Left ventricle myocardium inferior (tissue), 1 donor: ENCODE measurements around the gene HAAO. TPM values are rescaled to one million over a fixed set of nuclear protein-coding genes. Genes with fewer than 3 reads are reported as not detected.

Experiments used
- DNase-seq: peaks from one replicate; pipeline ENCODE4 v3.0.0-alpha.2; 2020
- H3K27ac ChIP-seq: fragments of 200-600 bp; replicated peaks from 2 replicates; pipeline ENCODE4 v1.8.0; 2021
- H3K27me3 ChIP-seq: fragments of 200-600 bp; 2 replicates; pipeline ENCODE4 v1.8.0; 2021; ENCODE audit warnings: low read depth
- H3K36me3 ChIP-seq: fragments of 200-600 bp; 2 replicates; pipeline ENCODE4 v1.8.0; 2021
- H3K4me1 ChIP-seq: fragments of 200-600 bp; 2 replicates; pipeline ENCODE4 v1.8.0; 2021
- H3K4me3 ChIP-seq: fragments of 200-600 bp; 2 replicates; pipeline ENCODE4 v1.8.0; 2021; ENCODE audit warnings: mild to moderate bottlenecking, moderate library complexity
- H3K9me3 ChIP-seq: fragments of 200-600 bp; replicated peaks from 2 replicates; pipeline ENCODE4 v1.8.0; 2021
- intact Hi-C: fragments of 100-400 bp; cut with micrococcal nuclease; formaldehyde crosslinking; loops from one replicate; pipeline ENCODE4 v1.11.0; 2022
- total RNA-seq: library from RNA; stranded (reverse); fragmentation: NEBNext Ultra II Directional; extraction: Animal tissue kit (Norgen Biotek cat#: 25700); gene quantifications from one replicate; pipeline ENCODE4 v1.2.1, GENCODE V29; 2021
- TF ChIP-seq, protein P1 (sequence below): fragments of 200-600 bp; IDR thresholded peaks from 2 replicates; pipeline ENCODE4 v1.8.0; 2021; ENCODE audit warnings: antibody characterized with exemption, mild to moderate bottlenecking, borderline replicate concordance
- donor health status: DM: no; HTN: yes; CAD: no; lungs with severe emphysema.

Gene HAAO
- total RNA-seq, 1 donor from 2014 or later: 2.3 TPM

DNA sequence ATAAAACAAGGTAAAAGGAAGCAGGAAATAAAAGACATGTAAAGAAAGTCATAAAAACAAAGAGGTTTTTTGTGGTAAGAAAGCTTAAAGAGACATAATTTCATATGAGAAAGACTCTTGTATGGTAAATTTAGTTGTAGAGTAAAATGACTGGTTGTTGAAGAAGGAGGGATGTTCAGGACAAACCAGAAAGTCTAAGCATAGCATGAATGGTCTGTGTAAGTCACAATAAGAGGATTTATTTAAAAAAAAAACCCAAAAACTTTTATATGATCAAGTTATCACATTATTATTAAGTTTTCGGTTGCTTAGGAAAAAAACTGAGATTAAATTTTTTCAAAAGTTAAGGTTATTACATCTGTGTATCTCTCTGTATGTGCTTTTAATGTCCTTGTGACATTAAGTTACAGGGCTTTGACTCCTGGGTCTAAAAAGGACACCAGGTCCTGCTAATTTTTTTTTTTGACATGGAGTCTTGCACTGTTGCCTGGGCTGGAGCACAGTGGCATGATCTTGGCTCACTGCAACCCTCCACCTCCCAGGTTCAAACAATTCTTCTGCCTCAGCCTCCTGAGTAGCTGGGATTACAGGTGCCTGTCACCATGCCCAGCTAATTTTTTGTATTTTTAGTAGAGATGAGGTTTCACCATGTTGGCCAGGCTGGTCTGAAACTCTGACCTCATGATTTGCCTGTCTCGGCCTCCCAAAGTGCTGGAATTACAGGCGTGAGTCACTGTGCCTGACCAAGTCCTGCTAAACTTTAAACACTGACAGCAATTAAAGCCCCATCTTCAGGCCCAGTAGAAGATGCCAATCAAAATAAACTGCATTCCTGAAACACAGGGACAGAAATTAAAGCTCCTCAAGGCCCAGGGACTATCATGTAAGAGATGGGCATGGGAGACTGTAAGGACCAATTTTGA is 14.2 kb downstream of the HAAO start:
- intact Hi-C loops: no loop called here
- H3K27me3 ChIP-seq: no peaks in the 10 kb centered on the region
- peaks cover 8% of the 10 kb centered on the region for H3K36me3 ChIP-seq
- H3K9me3 ChIP-seq: no peaks in the 10 kb centered on the region
- no peak for DNase-seq
- H3K27ac ChIP-seq: no peak overlapping the region
- no peaks in the 10 kb centered on the region for H3K4me1 ChIP-seq
- no peak overlapping the region for H3K4me3 ChIP-seq
- TF ChIP-seq, protein P1, sequence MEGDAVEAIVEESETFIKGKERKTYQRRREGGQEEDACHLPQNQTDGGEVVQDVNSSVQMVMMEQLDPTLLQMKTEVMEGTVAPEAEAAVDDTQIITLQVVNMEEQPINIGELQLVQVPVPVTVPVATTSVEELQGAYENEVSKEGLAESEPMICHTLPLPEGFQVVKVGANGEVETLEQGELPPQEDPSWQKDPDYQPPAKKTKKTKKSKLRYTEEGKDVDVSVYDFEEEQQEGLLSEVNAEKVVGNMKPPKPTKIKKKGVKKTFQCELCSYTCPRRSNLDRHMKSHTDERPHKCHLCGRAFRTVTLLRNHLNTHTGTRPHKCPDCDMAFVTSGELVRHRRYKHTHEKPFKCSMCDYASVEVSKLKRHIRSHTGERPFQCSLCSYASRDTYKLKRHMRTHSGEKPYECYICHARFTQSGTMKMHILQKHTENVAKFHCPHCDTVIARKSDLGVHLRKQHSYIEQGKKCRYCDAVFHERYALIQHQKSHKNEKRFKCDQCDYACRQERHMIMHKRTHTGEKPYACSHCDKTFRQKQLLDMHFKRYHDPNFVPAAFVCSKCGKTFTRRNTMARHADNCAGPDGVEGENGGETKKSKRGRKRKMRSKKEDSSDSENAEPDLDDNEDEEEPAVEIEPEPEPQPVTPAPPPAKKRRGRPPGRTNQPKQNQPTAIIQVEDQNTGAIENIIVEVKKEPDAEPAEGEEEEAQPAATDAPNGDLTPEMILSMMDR: no peak

DNA sequence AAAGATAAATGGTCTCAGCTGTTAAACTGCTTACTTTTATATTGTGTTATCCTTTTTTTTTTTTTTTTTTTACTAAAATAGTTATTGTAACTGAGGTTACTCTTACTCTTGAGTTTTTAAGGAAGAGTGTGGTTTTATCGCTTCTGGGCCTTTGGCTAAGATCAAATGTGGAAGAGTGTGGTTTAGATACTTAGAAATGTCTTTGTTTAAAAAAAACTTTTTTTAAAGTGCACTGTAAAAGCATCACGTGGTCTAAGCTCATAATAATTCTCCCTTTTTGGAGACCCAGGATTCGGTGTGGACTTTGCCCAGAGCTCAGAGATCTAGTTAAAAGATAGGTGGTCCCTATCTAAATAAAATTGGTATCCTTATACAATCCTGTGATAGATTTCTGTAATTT is 16.6 kb downstream of the HAAO start:
- intact Hi-C loops: no loop called here
- Histone ChIP-seq H3K36me3 (no peaks in the 10 kb centered on the region), H3K9me3 (no peaks in the 10 kb centered on the region), H3K4me1 (no peaks in the 10 kb centered on the region), H3K27ac (no peak overlapping the region), H3K4me3 (no peak overlapping the region), H3K27me3 (no peaks in the 10 kb centered on the region)
- no peak for DNase-seq
- TF ChIP-seq, protein P1: no peak

DNA sequence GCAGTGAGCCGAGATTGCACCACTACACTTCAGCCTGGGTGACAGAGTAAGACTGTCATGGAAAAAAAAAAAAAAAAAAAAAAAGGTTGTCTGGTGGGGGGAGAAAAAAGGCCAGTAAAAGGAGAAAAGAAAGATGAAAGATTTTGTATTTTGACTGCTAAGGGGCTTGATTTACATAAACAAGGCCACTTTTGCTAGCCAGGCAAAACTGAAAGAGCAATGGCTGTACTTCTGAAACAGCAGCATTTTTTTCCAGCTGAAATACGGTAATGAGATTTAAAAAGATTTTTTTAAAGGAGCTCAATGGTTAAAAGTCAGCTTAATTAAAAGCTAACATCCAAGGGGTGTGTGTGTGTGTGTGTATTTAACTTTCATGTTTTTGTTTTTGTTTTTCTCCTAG is 17.2 kb downstream of the HAAO start:
- TF ChIP-seq, protein P1: no peak
- Histone ChIP-seq H3K4me3 (no peak overlapping the region), H3K4me1 (no peaks in the 10 kb centered on the region), H3K27me3 (no peaks in the 10 kb centered on the region), H3K36me3 (no peaks in the 10 kb centered on the region), H3K27ac (no peak overlapping the region), H3K9me3 (no peaks in the 10 kb centered on the region)
- intact Hi-C loops: no loop called here
- no peak for DNase-seq

DNA sequence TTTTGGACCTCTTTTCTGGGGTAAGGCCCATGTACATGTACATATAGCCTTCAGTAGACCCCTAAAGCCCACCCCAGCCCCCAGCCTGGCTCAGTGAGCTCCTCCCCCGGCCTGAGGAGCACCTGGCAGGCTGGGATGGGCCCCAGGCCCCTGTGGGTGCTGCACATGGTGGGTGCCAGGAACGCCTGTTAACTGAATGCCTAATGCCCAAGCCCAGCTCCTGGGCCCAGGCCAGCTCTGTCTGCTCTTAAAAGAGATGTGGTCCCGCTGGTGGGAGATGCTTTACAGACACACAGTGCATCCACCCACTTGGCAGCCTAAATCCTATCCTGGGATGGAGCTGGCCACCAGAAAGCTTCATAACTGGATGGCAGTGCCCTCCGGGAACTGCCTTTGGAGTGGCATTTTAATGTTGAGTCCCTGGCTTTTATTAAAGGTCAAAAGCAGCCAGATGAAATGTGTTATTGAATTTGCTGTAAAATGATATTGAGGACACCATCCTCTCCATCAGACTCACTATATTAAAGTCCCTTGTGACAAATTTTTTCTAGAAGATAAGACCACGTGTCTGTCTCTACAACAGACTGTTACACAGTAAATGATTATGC is 20.7 kb downstream of the HAAO start:
- intact Hi-C loops: no loop called here
- Histone ChIP-seq H3K4me3 (no peak overlapping the region), H3K27ac (no peak overlapping the region), H3K4me1 (no peaks in the 10 kb centered on the region), H3K27me3 (no peaks in the 10 kb centered on the region), H3K9me3 (no peaks in the 10 kb centered on the region), H3K36me3 (no peaks in the 10 kb centered on the region)
- no peak for DNase-seq
- TF ChIP-seq, protein P1: no peak

DNA sequence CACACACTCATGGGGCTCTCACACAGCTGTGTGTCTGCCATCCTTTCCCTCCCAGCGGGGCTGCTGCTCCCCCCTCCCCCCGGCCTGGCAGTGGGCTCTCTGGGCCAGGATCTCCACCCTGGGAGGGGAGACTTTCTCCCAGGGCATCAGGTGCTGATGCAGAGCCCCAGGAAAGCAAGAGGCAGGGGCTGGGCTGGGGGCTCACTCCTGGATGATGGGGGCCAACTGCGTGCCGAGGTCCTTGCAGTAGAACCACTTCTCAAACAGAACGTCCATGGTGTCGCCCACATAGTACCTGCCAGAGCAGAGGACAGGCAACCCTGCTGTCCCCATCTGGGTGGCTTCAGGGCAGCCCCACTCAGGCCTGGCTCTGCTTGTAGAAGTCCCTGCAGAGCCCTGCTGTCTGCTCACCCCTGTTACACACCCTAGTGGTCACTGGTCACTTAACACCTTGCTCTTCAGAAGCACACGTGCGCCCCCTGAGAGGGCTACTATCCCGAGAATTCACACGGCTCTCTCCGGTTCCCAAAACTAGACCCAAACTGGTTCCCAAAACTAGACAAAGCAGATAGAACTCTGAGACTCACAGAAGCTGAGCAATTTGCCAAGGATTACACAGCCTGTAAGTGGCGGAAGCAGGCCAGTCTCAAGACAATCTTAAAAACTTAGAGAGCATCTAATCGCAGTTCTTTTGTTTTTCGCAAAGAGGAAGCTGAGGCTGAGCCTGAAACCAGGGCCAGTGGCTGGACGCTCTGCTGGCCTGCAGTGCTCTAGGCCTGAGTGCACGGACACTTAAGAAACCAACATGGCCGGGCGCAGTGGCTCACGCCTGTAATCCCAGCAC is 21.9 kb downstream of the HAAO start:
- TF ChIP-seq, protein P1: peak; percentile 55
- Histone ChIP-seq H3K27ac (no peak overlapping the region), H3K4me3 (no peak overlapping the region), H3K9me3 (no peaks in the 10 kb centered on the region), H3K36me3 (no peaks in the 10 kb centered on the region), H3K4me1 (no peaks in the 10 kb centered on the region), H3K27me3 (no peaks in the 10 kb centered on the region)
- no peak for DNase-seq
- intact Hi-C loops: no loop called here
